ENCODE data around the gene ARID5A. TPM values are rescaled to one million over a fixed set of nuclear protein-coding genes. Genes with fewer than 3 reads are reported as not detected.
"Not testable (repeated sequence)": the region's sequence is repeated elsewhere in the genome, so short reads cannot be mapped to it uniquely, and the experiment has no call there.

ARID5A gene
- total RNA-seq, 1 donor = 7.8 TPM

DNA sequence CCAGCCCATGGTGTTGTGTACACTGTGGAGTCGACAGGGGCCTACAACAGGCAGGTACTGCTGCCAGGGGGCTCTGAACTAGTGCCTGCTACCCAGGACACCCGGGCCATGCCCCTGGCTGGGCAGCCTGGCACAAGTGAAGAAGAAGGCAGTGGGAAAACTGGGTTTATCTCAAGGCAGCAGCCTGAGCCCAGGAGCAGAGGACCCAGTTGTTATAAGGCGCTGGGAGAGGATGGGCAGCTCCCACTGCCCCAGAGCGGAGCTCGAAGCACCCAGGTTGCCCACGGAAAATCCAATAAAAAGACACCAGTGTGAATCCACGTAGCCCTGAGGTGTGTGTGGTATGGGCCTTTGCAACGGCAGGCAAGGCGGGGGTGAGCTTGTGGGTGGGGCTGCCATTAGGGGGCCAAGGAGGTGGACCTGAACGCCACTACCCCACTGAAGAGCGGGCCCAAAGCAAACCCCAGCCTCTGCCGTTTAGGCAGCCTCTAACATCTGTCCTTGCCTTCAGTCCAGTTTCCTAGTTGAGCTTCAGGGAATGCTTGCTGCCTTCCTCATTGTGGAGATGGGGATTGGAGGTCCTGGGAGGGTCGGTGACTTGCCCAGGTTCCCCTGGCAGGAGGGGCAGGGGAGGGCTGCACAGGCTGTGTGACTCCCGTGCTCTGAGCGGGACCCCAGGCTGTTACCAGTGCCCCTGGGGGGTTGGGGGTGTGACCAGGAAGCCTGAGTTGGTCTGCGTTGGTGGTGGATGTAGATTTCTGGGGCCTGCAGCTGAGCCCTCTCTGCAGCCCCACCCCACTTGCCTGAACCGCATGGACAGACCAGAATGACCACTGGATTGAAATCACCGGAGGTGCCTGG lies 16.0 kb downstream of the ARID5A start:
- no peak for DNase-seq (ENCODE audit: low read depth)
- TF ChIP-seq, protein P1, sequence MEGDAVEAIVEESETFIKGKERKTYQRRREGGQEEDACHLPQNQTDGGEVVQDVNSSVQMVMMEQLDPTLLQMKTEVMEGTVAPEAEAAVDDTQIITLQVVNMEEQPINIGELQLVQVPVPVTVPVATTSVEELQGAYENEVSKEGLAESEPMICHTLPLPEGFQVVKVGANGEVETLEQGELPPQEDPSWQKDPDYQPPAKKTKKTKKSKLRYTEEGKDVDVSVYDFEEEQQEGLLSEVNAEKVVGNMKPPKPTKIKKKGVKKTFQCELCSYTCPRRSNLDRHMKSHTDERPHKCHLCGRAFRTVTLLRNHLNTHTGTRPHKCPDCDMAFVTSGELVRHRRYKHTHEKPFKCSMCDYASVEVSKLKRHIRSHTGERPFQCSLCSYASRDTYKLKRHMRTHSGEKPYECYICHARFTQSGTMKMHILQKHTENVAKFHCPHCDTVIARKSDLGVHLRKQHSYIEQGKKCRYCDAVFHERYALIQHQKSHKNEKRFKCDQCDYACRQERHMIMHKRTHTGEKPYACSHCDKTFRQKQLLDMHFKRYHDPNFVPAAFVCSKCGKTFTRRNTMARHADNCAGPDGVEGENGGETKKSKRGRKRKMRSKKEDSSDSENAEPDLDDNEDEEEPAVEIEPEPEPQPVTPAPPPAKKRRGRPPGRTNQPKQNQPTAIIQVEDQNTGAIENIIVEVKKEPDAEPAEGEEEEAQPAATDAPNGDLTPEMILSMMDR (IDR thresholded peaks at IDR 0.05; ENCODE audit: insufficient read depth, low read length) = no peak
- no peak overlapping the region for H3K4me3 ChIP-seq (ENCODE audit: low read depth, low read length)

DNA sequence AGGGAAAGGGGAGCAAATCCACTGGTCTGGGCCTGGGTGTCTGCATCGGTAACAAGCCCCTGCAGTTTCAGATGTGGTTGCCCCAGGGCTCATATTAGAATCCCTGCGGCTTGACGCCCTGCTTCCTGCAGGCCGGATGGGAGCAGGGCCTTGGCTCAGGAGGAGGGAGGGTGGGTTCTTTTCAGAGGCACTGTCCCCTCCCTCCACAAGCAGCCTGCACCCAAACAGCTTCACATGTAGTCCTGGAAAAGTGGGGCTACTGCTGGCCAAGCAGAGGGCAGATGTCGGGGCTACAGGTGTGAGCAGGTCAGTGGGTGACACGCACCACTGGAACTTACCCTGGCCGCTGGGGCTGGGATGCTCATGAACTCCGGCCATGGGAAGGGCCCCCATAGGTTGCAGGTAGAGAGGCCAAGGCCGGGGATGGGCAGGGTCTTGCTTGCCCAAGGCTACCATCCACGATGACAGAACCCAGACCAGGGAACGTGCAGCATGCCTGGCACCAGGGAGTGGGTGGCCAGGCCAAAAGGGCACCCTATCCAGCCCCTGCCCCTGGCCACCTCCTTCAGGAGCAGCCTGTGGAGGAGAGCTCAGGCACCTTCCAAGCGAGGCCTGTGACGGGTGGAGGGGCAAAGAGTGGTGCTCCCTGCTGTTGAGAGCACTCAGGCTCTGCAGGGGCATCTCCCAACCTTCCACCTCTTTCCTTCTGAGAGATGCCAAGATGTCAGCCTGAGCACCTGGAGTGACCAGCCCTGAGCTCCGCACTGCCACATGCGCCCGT lies 16.8 kb downstream of the ARID5A start:
- H3K4me3 ChIP-seq (ENCODE audit: low read depth, low read length) = no peak overlapping the region
- DNase-seq (ENCODE audit: low read depth) = no peak
- TF ChIP-seq, protein P1 (IDR thresholded peaks at IDR 0.05; ENCODE audit: insufficient read depth, low read length) = no peak

DNA sequence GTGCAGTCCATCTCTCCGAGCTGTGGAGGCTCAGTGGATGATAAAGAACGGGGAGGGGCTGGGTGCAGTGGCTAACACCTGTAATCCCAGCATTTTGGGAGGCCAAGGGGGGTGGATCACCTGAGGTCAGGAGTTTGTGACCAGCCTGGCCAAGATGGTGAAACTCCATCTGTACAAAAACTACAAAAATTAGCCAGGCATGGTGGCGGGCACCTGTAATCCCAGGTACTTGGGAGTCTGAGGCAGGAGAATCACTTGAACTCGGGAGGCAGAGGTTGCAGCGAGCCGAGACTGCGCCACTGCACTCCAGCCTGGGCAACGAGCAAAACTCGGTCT lies 17.4 kb downstream of the ARID5A start:
- H3K4me3 ChIP-seq (ENCODE audit: low read depth, low read length); DNase-seq (ENCODE audit: low read depth): not testable (repeated sequence)

DNA sequence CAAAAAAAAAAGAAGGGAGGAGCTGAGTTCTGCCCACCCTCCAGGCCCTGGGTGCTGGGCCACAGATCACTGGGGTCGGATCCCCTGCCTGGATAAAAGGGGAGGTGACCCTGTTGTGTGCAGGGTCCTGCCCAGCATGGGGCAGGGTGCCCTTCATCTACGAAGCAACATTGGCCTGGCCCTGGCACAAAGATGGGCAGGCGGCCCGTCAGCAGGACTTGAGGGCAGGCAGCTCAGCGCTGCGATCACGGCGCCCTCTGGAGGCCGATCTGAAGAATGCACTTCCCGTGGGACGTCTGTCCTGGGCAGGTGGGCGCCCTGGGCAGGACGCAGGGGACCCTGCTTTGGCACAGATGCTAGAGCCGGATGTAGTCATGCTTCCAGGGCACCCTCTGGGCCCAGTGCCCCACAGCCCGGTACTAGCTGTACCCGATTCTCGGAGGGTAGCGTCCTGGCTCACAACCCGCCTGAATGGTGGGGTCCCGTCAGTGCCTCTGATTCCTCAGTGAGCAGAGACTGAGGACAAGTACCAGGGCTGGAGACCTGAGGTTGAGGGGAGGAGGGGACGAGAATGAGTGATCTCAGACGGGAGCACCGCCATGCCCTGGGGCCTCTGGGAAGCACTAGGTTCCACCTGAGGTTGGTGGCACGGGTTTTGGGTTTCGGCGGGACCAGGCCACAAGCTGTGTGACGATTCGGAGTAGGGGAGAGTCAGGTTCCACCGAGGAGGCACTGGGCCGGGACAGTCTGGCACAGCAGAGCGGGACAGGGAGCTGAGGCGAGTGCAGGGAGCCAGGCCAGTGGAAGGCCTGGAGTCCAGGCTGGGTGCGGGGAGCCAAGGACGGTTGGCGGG lies 18.0 kb downstream of the ARID5A start:
- peak; percentile 64 for DNase-seq (ENCODE audit: low read depth)
- no peak overlapping the region for H3K4me3 ChIP-seq (ENCODE audit: low read depth, low read length)
- TF ChIP-seq, protein P1 (IDR thresholded peaks at IDR 0.05; ENCODE audit: insufficient read depth, low read length) = peak; percentile 91

DNA sequence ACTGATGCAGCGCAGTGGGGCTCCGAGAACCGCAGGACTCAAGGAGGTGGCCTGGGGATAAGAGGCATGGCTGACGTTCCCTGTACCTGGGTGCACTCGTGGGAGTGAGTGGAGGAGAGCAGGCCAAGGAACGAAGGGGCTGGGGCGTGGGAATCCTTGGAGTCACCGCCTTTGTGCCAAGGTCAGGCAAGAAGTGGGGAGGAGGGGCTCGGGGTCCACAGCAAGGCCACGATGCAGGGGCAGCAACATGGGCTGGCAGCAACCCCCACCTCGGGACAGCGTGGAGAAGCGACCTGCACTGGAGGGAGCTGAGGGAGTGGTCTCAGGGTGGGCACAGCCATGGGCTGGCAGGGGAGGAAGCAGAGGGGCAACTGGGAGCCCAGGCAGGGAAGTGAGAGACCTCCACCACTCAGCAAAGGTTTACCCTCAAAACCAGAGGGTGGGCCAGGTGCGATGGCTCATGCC lies 18.6 kb downstream of the ARID5A start:
- H3K4me3 ChIP-seq (ENCODE audit: low read depth, low read length) = no peak overlapping the region
- TF ChIP-seq, protein P1 (IDR thresholded peaks at IDR 0.05; ENCODE audit: insufficient read depth, low read length) = no peak
- no peak for DNase-seq (ENCODE audit: low read depth)

DNA sequence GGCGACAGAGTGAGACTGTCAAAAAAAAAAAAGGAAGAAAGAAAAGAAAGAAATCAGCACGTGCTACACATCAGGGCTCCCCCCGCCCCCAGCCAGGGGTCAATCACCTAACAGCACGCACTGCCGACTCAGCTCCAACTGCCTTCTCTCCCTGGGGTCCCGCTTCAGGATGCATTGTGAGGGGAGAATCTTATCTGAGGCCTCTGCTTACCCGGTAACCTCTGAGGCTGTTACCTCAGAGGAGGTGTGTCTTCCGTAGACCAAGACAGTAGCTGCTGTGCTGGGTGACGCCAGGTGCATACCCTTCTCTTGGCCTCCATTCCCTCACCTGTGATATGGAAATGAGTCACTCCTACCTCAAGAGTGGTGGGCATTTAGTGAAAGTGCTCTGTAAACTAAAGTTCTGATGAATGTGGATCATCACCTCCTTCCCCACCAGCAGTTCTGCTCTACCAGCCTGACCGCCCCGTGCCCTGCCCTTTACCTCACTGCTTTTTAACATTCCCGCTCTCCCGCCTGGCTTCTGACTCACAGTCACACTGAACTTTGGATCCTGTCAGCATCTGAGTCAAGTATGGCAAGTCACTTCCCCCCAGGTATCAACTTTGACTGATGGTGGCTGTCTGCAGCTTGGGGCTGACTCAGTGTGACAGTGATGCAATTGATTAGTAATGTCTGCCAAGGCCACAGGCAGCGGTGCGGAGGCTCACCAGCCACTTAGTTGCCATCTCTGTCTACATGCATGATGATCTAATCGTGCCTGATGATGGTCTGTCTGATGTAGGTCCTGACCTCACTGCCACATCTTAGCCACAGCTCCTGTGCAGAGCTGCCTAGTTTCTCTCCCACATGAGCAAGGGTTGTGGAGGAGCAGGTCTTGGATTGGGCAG lies 20.1 kb downstream of the ARID5A start:
- DNase-seq (ENCODE audit: low read depth) = peak; percentile 63
- TF ChIP-seq, protein P1 (IDR thresholded peaks at IDR 0.05; ENCODE audit: insufficient read depth, low read length) = no peak
- H3K4me3 ChIP-seq (ENCODE audit: low read depth, low read length) = no peak overlapping the region

DNA sequence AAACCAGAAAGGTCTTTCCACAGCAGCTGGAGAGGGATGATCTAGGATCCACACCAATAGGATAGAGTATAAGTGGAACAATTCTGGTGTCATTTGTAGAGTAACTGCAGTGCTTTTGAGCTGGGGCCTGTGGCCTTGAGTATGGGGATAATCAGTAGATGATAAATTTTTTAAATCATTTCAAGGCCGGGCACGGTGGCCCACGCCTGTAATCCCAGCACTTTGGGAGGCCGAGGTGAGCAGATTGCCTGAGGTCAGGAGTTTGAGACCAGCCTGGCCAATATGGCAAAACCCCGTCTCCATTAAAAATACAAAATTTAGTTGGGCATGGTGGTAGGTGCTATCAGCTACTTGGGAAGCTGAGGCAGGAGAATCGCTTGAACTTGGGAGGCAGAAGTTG lies 20.9 kb downstream of the ARID5A start:
- H3K4me3 ChIP-seq (ENCODE audit: low read depth, low read length); DNase-seq (ENCODE audit: low read depth): not testable (repeated sequence)

All from fibroblast of the aortic adventitia (primary cell).